ENCODE data around the gene MAMDC2. TPM values are rescaled to one million over a fixed set of nuclear protein-coding genes. Genes with fewer than 3 reads are reported as not detected.

MAMDC2 gene
- total RNA-seq, 1 experiment from 2014 or later = 1.2 TPM

- TF ChIP-seq POLR2AphosphoS5 (IDR thresholded peaks at IDR 0.05; ENCODE audit: low read depth, low read length) = no peak
- TF ChIP-seq TCF7L2 (IDR thresholded peaks at IDR 0.05; ENCODE audit: borderline replicate concordance, extremely low read depth, insufficient read depth, insufficient read length) = no peak
- TF ChIP-seq JUND (IDR thresholded peaks at IDR 0.05) = no peak
- TF ChIP-seq ATF3 (IDR thresholded peaks at IDR 0.05) = no peak
- no peak for TF ChIP-seq FOSL1 (IDR thresholded peaks at IDR 0.05; ENCODE audit: low read depth)
These were observed 84.1 kb downstream of the MAMDC2 start (continued) for GRCh38 chr9:70127540-70128416.

GRCh38 chr9:70130266-70130665 lies 86.6 kb downstream of the MAMDC2 start:
- Histone ChIP-seq H3K9me3 (ENCODE audit: control insufficient read depth in 1 of 2, insufficient read depth in 1 of 2, low read depth in 1 of 2, low read length in 2 of 2) (no peaks in the 10 kb centered on the region), H3K9me2 (ENCODE audit: insufficient read depth) (no peaks in the 10 kb centered on the region), H3K27ac (ENCODE audit: low read depth, low read length) (no peak overlapping the region), H3K9ac (ENCODE audit: low read length) (no peak overlapping the region), H3K27me3 (ENCODE audit: insufficient read depth, low read length) (no peaks in the 10 kb centered on the region), H3K4me1 (ENCODE audit: control insufficient read depth in 1 of 2, insufficient read depth in 2 of 2, low read length in 2 of 2) (no peaks in the 10 kb centered on the region), H3K36me3 (ENCODE audit: control insufficient read depth in 1 of 2, insufficient read depth in 2 of 2, low read length in 2 of 2) (no peaks in the 10 kb centered on the region), H2AFZ (ENCODE audit: low read depth, low read length, poor library complexity, severe bottlenecking) (no peak overlapping the region), H3K4me2 (ENCODE audit: low read length) (no peak overlapping the region), H3K4me3 (replicated peaks in 1 of 2; ENCODE audit: low read depth in 1 of 2, low read length in 2 of 2) (no peak overlapping the region), H4K20me1 (ENCODE audit: insufficient read depth) (no peaks in the 10 kb centered on the region), H3K79me2 (ENCODE audit: insufficient read depth, low read length) (no peaks in the 10 kb centered on the region)
- RAD21 ChIA-PET (ENCODE audit: low non-redundant PET in 1 of 2, low total read pairs in 2 of 2, uncharacterized antibody in 2 of 2, unreplicated experiment in 2 of 2) = no interaction called here
- POLR2A ChIA-PET = no interaction called here
- no TSS peak for BruUV-seq (replicated peaks)
- CTCF ChIA-PET = interaction anchor here (1.3 kb wide), 1 partner anchor 17 kb away, joined by 3 read pairs; no protein-coding TSS in a partner anchor
- intact Hi-C loops (cut with micrococcal nuclease) = no loop called here
- DNase-seq (ENCODE audit: low read depth, low spot score) (no peak), ATAC-seq (no peak)
- no peak for TF ChIP-seq ZNF274 (IDR thresholded peaks at IDR 0.05; ENCODE audit: low read depth, low read length)
- no peak for TF ChIP-seq CBX3 (IDR thresholded peaks at IDR 0.05; ENCODE audit: low read depth)
- TF ChIP-seq CTCF (IDR thresholded peaks at IDR 0.05 in 2 of 3, conservative IDR thresholded peaks at IDR 0.05 in 1 of 3; ENCODE audit: borderline replicate concordance in 1 of 3, insufficient read depth in 1 of 3, low read depth in 2 of 3, low read length in 2 of 3) = no peak
- no peak for TF ChIP-seq POLR2A (IDR thresholded peaks at IDR 0.05; ENCODE audit: borderline replicate concordance, extremely low read depth, insufficient read depth, insufficient read length)
- no peak for TF ChIP-seq FOSL1 (IDR thresholded peaks at IDR 0.05; ENCODE audit: low read depth)
- no peak for TF ChIP-seq POLR2AphosphoS5 (IDR thresholded peaks at IDR 0.05; ENCODE audit: low read depth, low read length)
- no peak for TF ChIP-seq SRF (IDR thresholded peaks at IDR 0.05; ENCODE audit: low read depth)
- TF ChIP-seq CEBPB (IDR thresholded peaks at IDR 0.05; ENCODE audit: low read depth) = no peak
- no peak for TF ChIP-seq TCF7L2 (IDR thresholded peaks at IDR 0.05; ENCODE audit: borderline replicate concordance, extremely low read depth, insufficient read depth, insufficient read length)
- TF ChIP-seq EZH2 (IDR thresholded peaks at IDR 0.05) = no peak
- no peak for TF ChIP-seq ATF3 (IDR thresholded peaks at IDR 0.05)
- TF ChIP-seq SP1 (IDR thresholded peaks at IDR 0.05; ENCODE audit: low read depth) = no peak
- no peak for TF ChIP-seq REST (IDR thresholded peaks at IDR 0.05; ENCODE audit: low read depth)
- no peak for TF ChIP-seq EZH2phosphoT487 (IDR thresholded peaks at IDR 0.05; ENCODE audit: borderline replicate concordance)
- no peak for TF ChIP-seq RAD21 (IDR thresholded peaks at IDR 0.05; ENCODE audit: low read depth)
- no peak for TF ChIP-seq MAX (IDR thresholded peaks at IDR 0.05)
- no peak for TF ChIP-seq ZFX (IDR thresholded peaks at IDR 0.05)
- no peak for TF ChIP-seq YY1 (IDR thresholded peaks at IDR 0.05; ENCODE audit: extremely low read depth, insufficient replicate concordance, low read depth, low read length)

Measured in HCT116 (cell line).